Fibroblast of lung (primary cell): Measurements from ENCODE around the gene TNFRSF1A.

Experiments
- EZH2 ChIP-seq: IDR thresholded peaks from 2 replicates; pipeline ENCODE4 v1.5.1; 2012; ENCODE audit warnings: low read length, control low read depth, mild to moderate bottlenecking; ENCODE audit errors: missing control alignments
- TF ChIP-seq, protein P1 (sequence below), 2 donors: IDR thresholded peaks in 1 of 2; conservative IDR thresholded peaks in 1 of 2; 1 replicate in 1 of 2; 2 replicates in 1 of 2; pipeline ENCODE4 v1.5.1; 2011 to 2012; ENCODE audit warnings: low read length in 2 of 2, control low read depth in 1 of 2, inconsistent platforms in 1 of 2, low read depth in 1 of 2, mild to moderate bottlenecking in 1 of 2

DNA sequence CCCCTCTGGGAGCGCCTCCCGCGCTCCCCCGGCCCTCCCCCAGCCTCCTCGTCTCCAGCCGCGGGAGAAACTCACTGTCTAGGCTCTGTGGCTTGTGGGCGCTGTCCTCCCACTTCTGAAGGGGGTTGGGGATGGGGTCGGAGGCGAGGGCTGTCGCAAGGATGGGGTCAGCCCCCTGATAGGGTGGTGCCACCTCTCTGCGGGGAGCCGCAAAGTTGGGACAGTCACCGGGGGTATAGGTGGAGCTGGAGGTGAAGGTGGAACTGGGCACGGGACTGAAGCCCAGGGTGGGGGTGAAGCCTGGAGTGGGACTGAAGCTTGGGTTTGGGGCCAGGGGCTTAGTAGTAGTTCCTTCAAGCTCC lies 12.2 kb downstream of the TNFRSF1A start:
- TF ChIP-seq, protein P1, sequence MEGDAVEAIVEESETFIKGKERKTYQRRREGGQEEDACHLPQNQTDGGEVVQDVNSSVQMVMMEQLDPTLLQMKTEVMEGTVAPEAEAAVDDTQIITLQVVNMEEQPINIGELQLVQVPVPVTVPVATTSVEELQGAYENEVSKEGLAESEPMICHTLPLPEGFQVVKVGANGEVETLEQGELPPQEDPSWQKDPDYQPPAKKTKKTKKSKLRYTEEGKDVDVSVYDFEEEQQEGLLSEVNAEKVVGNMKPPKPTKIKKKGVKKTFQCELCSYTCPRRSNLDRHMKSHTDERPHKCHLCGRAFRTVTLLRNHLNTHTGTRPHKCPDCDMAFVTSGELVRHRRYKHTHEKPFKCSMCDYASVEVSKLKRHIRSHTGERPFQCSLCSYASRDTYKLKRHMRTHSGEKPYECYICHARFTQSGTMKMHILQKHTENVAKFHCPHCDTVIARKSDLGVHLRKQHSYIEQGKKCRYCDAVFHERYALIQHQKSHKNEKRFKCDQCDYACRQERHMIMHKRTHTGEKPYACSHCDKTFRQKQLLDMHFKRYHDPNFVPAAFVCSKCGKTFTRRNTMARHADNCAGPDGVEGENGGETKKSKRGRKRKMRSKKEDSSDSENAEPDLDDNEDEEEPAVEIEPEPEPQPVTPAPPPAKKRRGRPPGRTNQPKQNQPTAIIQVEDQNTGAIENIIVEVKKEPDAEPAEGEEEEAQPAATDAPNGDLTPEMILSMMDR (conservative IDR thresholded peaks at IDR 0.05 in 1 of 2, IDR thresholded peaks at IDR 0.05 in 1 of 2; ENCODE audit: low read depth in 1 of 2, low read length in 2 of 2) = no peak
- TF ChIP-seq EZH2 = no peak
